H1 (cell line): ENCODE data around the gene RBP5. TPM values are rescaled to one million over a fixed set of nuclear protein-coding genes. Genes with fewer than 3 reads are reported as not detected.
"Not testable (repeated sequence)": the region's sequence is repeated elsewhere in the genome, so short reads cannot be mapped to it uniquely, and the experiment has no call there.

ENCODE experiments used
- CTCF ChIA-PET: fragments of 300-600 bp; sonication (Branson Sonifier 250); formaldehyde crosslinking; loops from one replicate; lab custom pipeline; 2021; ENCODE audit not compliant: partially characterized antibody; lab: Charles Lee
- POLR2A ChIA-PET: fragments of 300-600 bp; sonication (Branson Sonifier 250); formaldehyde crosslinking; loops from one replicate; lab custom pipeline; 2021; ENCODE audit warnings: inconsistent platforms; ENCODE audit not compliant: partially characterized antibody; lab: Charles Lee
- DNase-seq, 2 experiments: peaks; one replicate each; pipeline versions ENCODE4 v3.0.0 to v3.0.0-alpha.2; 2010 to 2022; ENCODE audit warnings: low spot score in 2 of 2, low read depth in 1 of 2, mixed read lengths in 1 of 2
- FAIRE-seq: peaks from 2 replicates; lab custom pipeline; 2011; peaks lifted over from hg19 to GRCh38; lab: Jason Lieb, UNC
- H2AFZ ChIP-seq: 2 replicates; pipeline ENCODE4 v1.8.1; 2012; ENCODE audit warnings: low read length, inconsistent platforms
- H2AK5ac ChIP-seq: 2 replicates; pipeline ENCODE4 v1.6.1; 2013; ENCODE audit warnings: low read depth, low read length
- H2BK120ac ChIP-seq: replicated peaks from 2 replicates; pipeline ENCODE3; 2013; ENCODE audit warnings: low read depth, low read length, inconsistent platforms
- H2BK12ac ChIP-seq: 2 replicates; pipeline ENCODE4 v1.6.1; 2013; ENCODE audit warnings: low read depth, low read length
- H2BK15ac ChIP-seq: 2 replicates; pipeline ENCODE4 v1.6.1; 2013; ENCODE audit warnings: low read length
- H2BK20ac ChIP-seq: 2 replicates; pipeline ENCODE4 v1.6.1; 2013; ENCODE audit warnings: low read length
- H2BK5ac ChIP-seq: 2 replicates; pipeline ENCODE4 v1.6.1; 2013; ENCODE audit warnings: low read depth, low read length
- H3K14ac ChIP-seq: 2 replicates; pipeline ENCODE4 v1.6.1; 2013; ENCODE audit warnings: inconsistent platforms; ENCODE audit not compliant: insufficient read length
- H3K18ac ChIP-seq: 2 replicates; pipeline ENCODE4 v1.6.1; 2013; ENCODE audit warnings: low read length; ENCODE audit errors: extremely low read depth
- H3K23ac ChIP-seq: 2 replicates; pipeline ENCODE4 v1.6.1; 2013; ENCODE audit warnings: inconsistent platforms; ENCODE audit not compliant: insufficient read length
- H3K23me2 ChIP-seq: 2 replicates; pipeline ENCODE4 v1.6.1; 2013; ENCODE audit warnings: low read depth, low read length
- H3K27ac ChIP-seq: 2 replicates; pipeline ENCODE4 v1.6.1; 2011; ENCODE audit warnings: low read depth, low read length, inconsistent platforms
- H3K27me3 ChIP-seq, 4 experiments: replicated peaks in 1 of 4; 1 replicate in 1 of 4; 2 replicates in 3 of 4; pipeline versions ENCODE4 v1.6.1 to v1.8.1; 2011 to 2013; ENCODE audit warnings: low read length in 3 of 4, mild to moderate bottlenecking in 3 of 4, inconsistent platforms in 2 of 4, mixed read lengths in 2 of 4, moderate library complexity in 1 of 4; ENCODE audit not compliant: control insufficient read depth in 3 of 4, insufficient read depth in 3 of 4; ENCODE audit errors: extremely low read depth in 1 of 4
- H3K36me3 ChIP-seq, 4 experiments: 2 replicates each; pipeline versions ENCODE4 v1.6.1 to v1.8.1; 2011 to 2013; ENCODE audit warnings: mild to moderate bottlenecking in 4 of 4, low read length in 3 of 4, moderate library complexity in 2 of 4, control low read depth in 1 of 4, inconsistent platforms in 1 of 4; ENCODE audit not compliant: insufficient read depth in 4 of 4, control insufficient read depth in 2 of 4
- H3K4ac ChIP-seq: replicated peaks from 2 replicates; pipeline ENCODE3; 2013; ENCODE audit warnings: low read length, low read depth, mixed read lengths, inconsistent platforms; ENCODE audit not compliant: insufficient read length
- H3K4me1 ChIP-seq, 4 experiments: replicated peaks in 1 of 4; 1 replicate in 1 of 4; 2 replicates in 3 of 4; pipeline versions ENCODE4 v1.6.1 to v1.8.1; 2011 to 2013; ENCODE audit warnings: low read length in 3 of 4, inconsistent platforms in 2 of 4, mixed read lengths in 1 of 4; ENCODE audit not compliant: insufficient read depth in 4 of 4, control insufficient read depth in 3 of 4
- H3K4me2 ChIP-seq, 2 experiments: 2 replicates each; pipeline versions ENCODE4 v1.6.1 to v1.8.1; 2011 to 2013; ENCODE audit warnings: low read depth in 2 of 2, low read length in 2 of 2, control low read depth in 1 of 2, inconsistent platforms in 1 of 2, mild to moderate bottlenecking in 1 of 2; ENCODE audit not compliant: insufficient read depth in 1 of 2
- H3K4me3 ChIP-seq, 4 experiments: fragments of 200-600, 300-600 bp in 1 of 4; sonication (generic), shearing (Covaris generic), sonication (Bioruptor Twin) in 1 of 4; 2 replicates each; pipeline versions ENCODE4 v1.5.1 to v1.8.1; 2011 to 2016; ENCODE audit warnings: low read length in 4 of 4, low read depth in 3 of 4, control low read depth in 2 of 4, inconsistent platforms in 2 of 4, mild to moderate bottlenecking in 2 of 4, mixed read lengths in 1 of 4, moderate library complexity in 1 of 4; ENCODE audit not compliant: insufficient read depth in 2 of 4; ENCODE audit errors: extremely low read depth in 1 of 4
- H3K56ac ChIP-seq: replicated peaks from 2 replicates; pipeline ENCODE3; 2013; ENCODE audit warnings: low read depth, mild to moderate bottlenecking, mixed read lengths, low read length, inconsistent platforms; ENCODE audit not compliant: insufficient read length
- H3K79me1 ChIP-seq: 2 replicates; pipeline ENCODE4 v1.6.1; 2013; ENCODE audit warnings: low read depth, low read length, control low read depth
- H3K79me2 ChIP-seq, 2 experiments: 2 replicates each; pipeline versions ENCODE4 v1.6.1 to v1.8.1; 2012 to 2013; ENCODE audit warnings: low read length in 2 of 2, mild to moderate bottlenecking in 2 of 2, inconsistent platforms in 1 of 2; ENCODE audit not compliant: insufficient read depth in 2 of 2, control insufficient read depth in 1 of 2
- H3K9ac ChIP-seq, 4 experiments: replicated peaks in 1 of 4; 1 replicate in 1 of 4; 2 replicates in 3 of 4; pipeline versions ENCODE4 v1.6.1 to v1.8.1; 2011 to 2013; ENCODE audit warnings: low read depth in 3 of 4, low read length in 3 of 4, control low read depth in 2 of 4, mild to moderate bottlenecking in 2 of 4, moderate library complexity in 2 of 4, inconsistent platforms in 1 of 4; ENCODE audit errors: extremely low read depth in 1 of 4
- H3K9me3 ChIP-seq, 2 experiments: 2 replicates each; pipeline versions ENCODE4 v1.6.1 to v1.8.1; 2012 to 2013; ENCODE audit warnings: mild to moderate bottlenecking in 2 of 2, moderate library complexity in 2 of 2, control low read depth in 1 of 2, inconsistent platforms in 1 of 2, low read depth in 1 of 2, low read length in 1 of 2, mixed read lengths in 1 of 2; ENCODE audit not compliant: insufficient read depth in 2 of 2
- H4K20me1 ChIP-seq, 2 experiments: replicated peaks in 1 of 2; 2 replicates each; pipeline versions ENCODE3 to v1.8.1; 2011 to 2013; ENCODE audit warnings: inconsistent platforms in 2 of 2, low read length in 2 of 2, mild to moderate bottlenecking in 1 of 2; ENCODE audit not compliant: insufficient read depth in 2 of 2, control insufficient read depth in 1 of 2
- H4K5ac ChIP-seq: 2 replicates; pipeline ENCODE4 v1.6.1; 2013; ENCODE audit warnings: low read length, low read depth, mixed read lengths, inconsistent platforms; ENCODE audit not compliant: insufficient read length
- H4K8ac ChIP-seq: 2 replicates; pipeline ENCODE4 v1.8.0; 2013; ENCODE audit warnings: mild to moderate bottlenecking, moderate library complexity, low read length, inconsistent platforms; ENCODE audit not compliant: insufficient read depth; ENCODE audit errors: extremely low read depth
- H4K91ac ChIP-seq: replicated peaks from 2 replicates; pipeline ENCODE3; 2013; ENCODE audit warnings: low read length, mixed read lengths, inconsistent platforms; ENCODE audit not compliant: insufficient read length
- WGBS, 2 experiments: shearing (Covaris generic) in 1 of 2; methylation state at CpG; one replicate each; pipeline versions ENCODE4 v1.1.6 to v1.1.7; 2013 to 2015; ENCODE audit warnings: low lambda C conversion rate in 2 of 2, mixed read lengths in 2 of 2, inconsistent platforms in 1 of 2, low coverage in 1 of 2, missing lambda C conversion rate in 1 of 2; ENCODE audit not compliant: insufficient replicate concordance in 2 of 2, insufficient coverage in 1 of 2, insufficient read length in 1 of 2; ENCODE audit errors: extremely low coverage in 1 of 2, missing lambda C conversion rate in 1 of 2; 5-methylcytosine and 5-hydroxymethylcytosine counted together
- polyA plus RNA-seq, 7 experiments: library from polyadenylated mRNA; depleted of rRNA in 3 of 7; stranded (reverse) in 5 of 7; unstranded in 2 of 7; fragments of >200 nt in 5 of 7; fragments of 200-250 nt in 2 of 7; gene quantifications; 1 replicate in 5 of 7; 2 replicates in 1 of 7; 4 replicates in 1 of 7; pipeline versions ENCODE4 v1.2.1 to v1.2.3, GENCODE V29; 2011 to 2013; ENCODE audit warnings: missing spikeins in 2 of 7, mixed read lengths in 2 of 7
- total RNA-seq: library from RNA; stranded (reverse); fragmentation: NEBNext Ultra II Directional; extraction: Animal tissue kit (Norgen Biotek cat#: 25700); gene quantifications from 2 replicates; pipeline ENCODE4 v1.2.1, GENCODE V29; 2021

RBP5 gene
- total and polyA plus RNA-seq, 2 of the 8 experiments (the other 6 are each of a cell fraction or from before 2014, with no cell fraction given), result 1.2 to 1.9 TPM

GRCh38 chr12:7107181-7107580 lies 21.5 kb downstream of the RBP5 start:
- not testable (repeated sequence) for H4K8ac ChIP-seq, H2BK15ac ChIP-seq, H3K79me1 ChIP-seq, H3K27ac ChIP-seq, H2BK120ac ChIP-seq, H2BK12ac ChIP-seq, H3K18ac ChIP-seq, H2BK5ac ChIP-seq, H2AFZ ChIP-seq, H3K36me3 ChIP-seq, H3K4me3 ChIP-seq, H3K23me2 ChIP-seq, H4K20me1 ChIP-seq, DNase-seq, H2AK5ac ChIP-seq, H3K14ac ChIP-seq, H3K27me3 ChIP-seq, H2BK20ac ChIP-seq, H3K4me1 ChIP-seq, H3K79me2 ChIP-seq, H3K23ac ChIP-seq, H3K4ac ChIP-seq, H3K9me3 ChIP-seq, H3K9ac ChIP-seq, H4K5ac ChIP-seq, H4K91ac ChIP-seq, H3K56ac ChIP-seq, FAIRE-seq
- peak overlapping the region in 1 of 2 experiments; percentile 78; a peak in 1 of 4 replicates for H3K4me2 ChIP-seq
- ChIA-PET CTCF (interaction anchor here (0.6 to 4.2 kb wide), 16 partner anchors 8 to 535 kb away, joined by 3 to 34 read pairs (median 8); partner anchors contain the start of genes C12orf57, C1R, LPCAT3 and RNU7-1), POLR2A (interaction anchor here (0.7 to 4.8 kb wide), 11 partner anchors 7 to 240 kb away, joined by 3 to 42 read pairs (median 14); partner anchors contain the start of genes C12orf57, C1R, C1S and RNU7-1)
- WGBS, 2 experiments, result 90% methylated on average over 5 of the region's 5 CpGs; no CpG with 5 or more reads in 1 of the 2 experiments
